ENCODE measurements around the gene FOXP2.

- no peak for TF ChIP-seq PATZ1 (CRISPR knock-in tag; IDR thresholded peaks at IDR 0.05; ENCODE audit: borderline replicate concordance)
- TF ChIP-seq ARNTL (CRISPR knock-in tag; IDR thresholded peaks at IDR 0.05; ENCODE audit: borderline replicate concordance, low read depth): no peak
- no peak for TF ChIP-seq ESRRG (CRISPR knock-in tag; IDR thresholded peaks at IDR 0.05)
- no peak for TF ChIP-seq TOX (CRISPR knock-in tag; IDR thresholded peaks at IDR 0.05; ENCODE audit: borderline replicate concordance)
- TF ChIP-seq ZNF565 (CRISPR knock-in tag; conservative IDR thresholded peaks at IDR 0.05; ENCODE audit: low read depth): no peak
- no peak for TF ChIP-seq PPARA (CRISPR knock-in tag; IDR thresholded peaks at IDR 0.05; ENCODE audit: borderline replicate concordance)
- TF ChIP-seq CREB5 (CRISPR knock-in tag; IDR thresholded peaks at IDR 0.05; ENCODE audit: low read depth): no peak
- TF ChIP-seq TCF4 (CRISPR knock-in tag; IDR thresholded peaks at IDR 0.05; ENCODE audit: borderline replicate concordance): no peak
- no peak for TF ChIP-seq ZNF8 (CRISPR knock-in tag; IDR thresholded peaks at IDR 0.05)
Observed at GRCh38 chr7:114569220-114569619, 154.6 kb downstream of the FOXP2 start.
